Measurements from ENCODE around the gene PLCG1. TPM values are rescaled to one million over a fixed set of nuclear protein-coding genes. Genes with fewer than 3 reads are reported as not detected.
A peak's percentile ranks its signal among the peaks of the same experiment; 100 is the strongest.

PLCG1 gene
- total and polyA plus RNA-seq, 2 of the 8 experiments (the other 6 are each of a cell fraction or from before 2014, with no cell fraction given): 103 to 154 TPM

DNA sequence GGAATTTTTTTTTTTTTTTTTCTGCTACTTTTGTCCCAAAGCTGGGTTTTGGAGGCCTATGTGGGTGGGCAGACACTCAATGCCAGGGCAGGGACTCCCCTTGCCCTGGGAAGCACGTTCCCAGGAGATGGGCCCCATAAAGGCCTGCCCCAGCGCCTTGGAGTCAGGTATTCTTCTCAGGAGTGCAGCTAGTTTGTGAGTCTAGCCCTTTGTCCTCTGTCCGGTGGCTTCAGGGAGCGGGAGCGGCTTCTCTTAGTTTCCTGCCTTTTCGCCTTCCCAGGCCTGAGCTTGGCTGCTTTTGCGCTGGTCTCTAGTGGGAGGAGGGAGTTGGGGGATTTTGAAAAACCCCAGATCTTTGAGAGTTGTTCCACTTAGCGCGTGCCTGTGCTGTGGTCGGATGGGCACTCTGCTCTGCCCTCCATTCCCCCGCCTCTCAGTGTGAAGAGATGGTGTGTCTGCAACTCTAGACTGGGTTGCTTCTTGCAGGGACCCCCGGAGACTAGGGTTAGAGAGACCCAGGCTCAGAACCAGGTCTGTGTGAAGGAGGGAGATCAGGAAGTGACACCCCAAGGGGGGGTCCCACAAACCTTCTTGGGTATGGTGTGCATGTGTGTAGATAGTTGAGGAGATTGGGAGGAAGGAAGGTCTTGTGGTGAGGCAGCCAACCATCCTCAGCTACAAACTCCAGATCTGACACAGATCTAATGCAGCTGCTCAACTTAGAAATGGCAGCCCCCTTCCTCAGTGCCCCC is 1.3 kb downstream of the PLCG1 start:
- whole genome bisulfite sequencing, 2 experiments (ENCODE audit: extremely low coverage in 1 of 2, insufficient coverage in 1 of 2, insufficient read length in 1 of 2, insufficient replicate concordance in 2 of 2, low coverage in 1 of 2, low lambda C conversion rate in 2 of 2, missing lambda C conversion rate in 1 of 2): 38% methylated on average over 12 of the region's 12 CpGs; no CpG with 5 or more reads in 1 of the 2 experiments
- no peak overlapping the region for H2BK120ac ChIP-seq (replicated peaks; ENCODE audit: low read depth, low read length)
- peaks cover 24 to 39% of the 10 kb centered on the region in 2 experiments for H4K20me1 ChIP-seq (replicated peaks in 1 of 2; ENCODE audit: control insufficient read depth in 1 of 2, insufficient read depth in 2 of 2, low read length in 2 of 2)
- TF ChIP-seq, protein P1, sequence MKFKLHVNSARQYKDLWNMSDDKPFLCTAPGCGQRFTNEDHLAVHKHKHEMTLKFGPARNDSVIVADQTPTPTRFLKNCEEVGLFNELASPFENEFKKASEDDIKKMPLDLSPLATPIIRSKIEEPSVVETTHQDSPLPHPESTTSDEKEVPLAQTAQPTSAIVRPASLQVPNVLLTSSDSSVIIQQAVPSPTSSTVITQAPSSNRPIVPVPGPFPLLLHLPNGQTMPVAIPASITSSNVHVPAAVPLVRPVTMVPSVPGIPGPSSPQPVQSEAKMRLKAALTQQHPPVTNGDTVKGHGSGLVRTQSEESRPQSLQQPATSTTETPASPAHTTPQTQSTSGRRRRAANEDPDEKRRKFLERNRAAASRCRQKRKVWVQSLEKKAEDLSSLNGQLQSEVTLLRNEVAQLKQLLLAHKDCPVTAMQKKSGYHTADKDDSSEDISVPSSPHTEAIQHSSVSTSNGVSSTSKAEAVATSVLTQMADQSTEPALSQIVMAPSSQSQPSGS (IDR thresholded peaks at IDR 0.05; ENCODE audit: low read length): no peak
- TF ChIP-seq RBBP5 (IDR thresholded peaks at IDR 0.05; ENCODE audit: borderline replicate concordance, low read depth, low read length): no peak
- no peak for TF ChIP-seq CEBPB (IDR thresholded peaks at IDR 0.05; ENCODE audit: low read depth, low read length)
- no peak for TF ChIP-seq EGR1 (IDR thresholded peaks at IDR 0.05; ENCODE audit: borderline replicate concordance, low read depth, low read length)
- TF ChIP-seq GABPA (IDR thresholded peaks at IDR 0.05; ENCODE audit: borderline replicate concordance, insufficient read depth, low read length): no peak
- no peak for TF ChIP-seq ATF3 (IDR thresholded peaks at IDR 0.05; ENCODE audit: insufficient read depth, low read depth, low read length)
- no peak for TF ChIP-seq BRCA1 (IDR thresholded peaks at IDR 0.05; ENCODE audit: low read depth, low read length)
- TF ChIP-seq CTBP2 (IDR thresholded peaks at IDR 0.05; ENCODE audit: borderline replicate concordance, insufficient read depth, insufficient read length, low read length): no peak
- no peak for TF ChIP-seq SP4 (IDR thresholded peaks at IDR 0.05; ENCODE audit: low read length)

More for the DNA sequence above, 1.3 kb downstream of the PLCG1 start:
- Histone ChIP-seq H4K8ac (ENCODE audit: extremely low read depth, insufficient read depth, low read length) (no peak overlapping the region), H3K23ac (ENCODE audit: insufficient read length) (no peak overlapping the region), H2AK5ac (ENCODE audit: low read depth, low read length) (no peak overlapping the region), H3K4me1 (replicated peaks in 1 of 4; ENCODE audit: control insufficient read depth in 3 of 4, insufficient read depth in 4 of 4, low read length in 3 of 4) (peaks cover 25 to 47% (median 30%) of the 10 kb centered on the region in 4 experiments), H2BK12ac (ENCODE audit: low read depth, low read length) (no peak overlapping the region), H2BK15ac (ENCODE audit: low read length) (0 out of 2 replicates have a peak overlapping the region, but pooled peaks have one; percentile 22), H4K5ac (ENCODE audit: insufficient read length, low read depth, low read length) (no peak overlapping the region), H4K91ac (replicated peaks; ENCODE audit: insufficient read length, low read length) (no peak overlapping the region), H3K18ac (ENCODE audit: extremely low read depth, low read length) (peak overlapping the region; percentile 95), H3K9ac (replicated peaks in 1 of 4; ENCODE audit: extremely low read depth in 1 of 4, low read depth in 3 of 4, low read length in 3 of 4) (peak overlapping the region; percentile 90 to 96 (median 94)), H3K14ac (ENCODE audit: insufficient read length) (no peak overlapping the region), H2BK20ac (ENCODE audit: low read length) (no peak overlapping the region), H2AFZ (ENCODE audit: low read length) (no peak overlapping the region), H3K4me2 (ENCODE audit: insufficient read depth in 1 of 2, low read depth in 2 of 2, low read length in 2 of 2) (peak overlapping the region; percentile 88 to 97), H3K27ac (ENCODE audit: low read depth, low read length) (peak overlapping the region; percentile 63), H2BK5ac (ENCODE audit: low read depth, low read length) (peak overlapping the region; percentile 32; the same call in 1 of the 2 replicates), H3K4me3 (ENCODE audit: extremely low read depth in 1 of 4, insufficient read depth in 2 of 4, low read depth in 3 of 4, low read length in 4 of 4) (peak overlapping the region; percentile 80 to 97 (median 90)), H3K56ac (replicated peaks; ENCODE audit: insufficient read length, low read depth, low read length) (peak overlapping the region; percentile 27), H3K9me3 (ENCODE audit: insufficient read depth in 2 of 2, low read depth in 1 of 2, low read length in 1 of 2) (no peaks in the 10 kb centered on the region), H3K36me3 (ENCODE audit: control insufficient read depth in 2 of 4, insufficient read depth in 4 of 4, low read length in 3 of 4) (peaks cover 0 to 4% (median 0%) of the 10 kb centered on the region in 4 experiments; a peak in 1 of 8 replicates), H3K27me3 (replicated peaks in 1 of 4; ENCODE audit: control insufficient read depth in 3 of 4, extremely low read depth in 1 of 4, insufficient read depth in 3 of 4, low read length in 3 of 4) (peaks cover 0 to 9% (median 2%) of the 10 kb centered on the region in 4 experiments; a peak in 3 of 7 replicates), H3K23me2 (ENCODE audit: low read depth, low read length) (peaks cover 13% of the 10 kb centered on the region; the same call in 1 of the 2 replicates), H3K79me2 (ENCODE audit: control insufficient read depth in 1 of 2, insufficient read depth in 2 of 2, low read length in 2 of 2) (peaks cover 55 to 58% of the 10 kb centered on the region in 2 experiments), H3K4ac (replicated peaks; ENCODE audit: insufficient read length, low read depth, low read length) (no peak overlapping the region), H3K79me1 (ENCODE audit: low read depth, low read length) (peaks cover 23% of the 10 kb centered on the region; the same call in 1 of the 2 replicates)
- ChIA-PET POLR2A (ENCODE audit: partially characterized antibody) (interaction anchor here (0.8 to 3.1 kb wide), 17 partner anchors 7 to 202 kb away, joined by 3 to 15 read pairs (median 5); partner anchors contain the start of genes LPIN3 and TOP1), CTCF (ENCODE audit: partially characterized antibody) (interaction anchor here (0.6 to 3.2 kb wide), 7 partner anchors 9 to 172 kb away, joined by 3 to 10 read pairs (median 4); no protein-coding TSS in a partner anchor)
- FAIRE-seq (no peak), DNase-seq (ENCODE audit: low read depth in 1 of 2, low spot score in 2 of 2) (no peak)
